ENCODE results near the gene KIF27.
A peak's percentile ranks its signal among the peaks of the same experiment; 100 is the strongest.
"Not testable (repeated sequence)": the region's sequence is repeated elsewhere in the genome, so short reads cannot be mapped to it uniquely, and the experiment has no call there.

DNA sequence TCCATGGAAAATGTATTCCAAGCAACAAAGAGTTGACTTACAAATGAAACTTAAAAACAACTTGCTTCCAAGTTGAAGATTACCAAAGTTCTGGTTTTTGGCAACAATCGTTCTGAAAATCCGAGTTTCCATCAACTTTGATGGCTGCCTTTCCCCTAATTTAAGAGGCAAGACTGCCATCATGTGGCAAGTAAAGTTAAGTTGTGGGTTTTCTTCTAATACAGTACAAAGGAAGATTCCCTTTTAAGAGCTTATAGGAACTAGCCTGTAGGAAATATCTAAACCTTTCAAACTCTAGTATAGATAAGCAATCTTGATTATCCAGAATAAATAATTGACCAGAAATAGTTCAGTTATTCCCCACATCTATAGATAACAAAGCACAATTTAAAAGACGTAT, 9.0 kb downstream of the KIF27 start:
- TF ChIP-seq GABPA (IDR thresholded peaks at IDR 0.05; ENCODE audit: low read depth); IKZF1 (conservative IDR thresholded peaks at IDR 0.05); SPI1 (IDR thresholded peaks at IDR 0.05; ENCODE audit: borderline replicate concordance, insufficient read depth, low read depth, low read length); RCOR1 (conservative IDR thresholded peaks at IDR 0.05; ENCODE audit: low read depth, low read length); EZH2 (IDR thresholded peaks at IDR 0.05; ENCODE audit: borderline replicate concordance, control insufficient read depth, low read depth, low read length); EGR1 (IDR thresholded peaks at IDR 0.05; ENCODE audit: borderline replicate concordance in 1 of 2, low read depth in 2 of 2, low read length in 2 of 2): not testable (repeated sequence)
- TF ChIP-seq, protein P1, sequence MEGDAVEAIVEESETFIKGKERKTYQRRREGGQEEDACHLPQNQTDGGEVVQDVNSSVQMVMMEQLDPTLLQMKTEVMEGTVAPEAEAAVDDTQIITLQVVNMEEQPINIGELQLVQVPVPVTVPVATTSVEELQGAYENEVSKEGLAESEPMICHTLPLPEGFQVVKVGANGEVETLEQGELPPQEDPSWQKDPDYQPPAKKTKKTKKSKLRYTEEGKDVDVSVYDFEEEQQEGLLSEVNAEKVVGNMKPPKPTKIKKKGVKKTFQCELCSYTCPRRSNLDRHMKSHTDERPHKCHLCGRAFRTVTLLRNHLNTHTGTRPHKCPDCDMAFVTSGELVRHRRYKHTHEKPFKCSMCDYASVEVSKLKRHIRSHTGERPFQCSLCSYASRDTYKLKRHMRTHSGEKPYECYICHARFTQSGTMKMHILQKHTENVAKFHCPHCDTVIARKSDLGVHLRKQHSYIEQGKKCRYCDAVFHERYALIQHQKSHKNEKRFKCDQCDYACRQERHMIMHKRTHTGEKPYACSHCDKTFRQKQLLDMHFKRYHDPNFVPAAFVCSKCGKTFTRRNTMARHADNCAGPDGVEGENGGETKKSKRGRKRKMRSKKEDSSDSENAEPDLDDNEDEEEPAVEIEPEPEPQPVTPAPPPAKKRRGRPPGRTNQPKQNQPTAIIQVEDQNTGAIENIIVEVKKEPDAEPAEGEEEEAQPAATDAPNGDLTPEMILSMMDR (IDR thresholded peaks at IDR 0.05 in 2 of 3, conservative IDR thresholded peaks at IDR 0.05 in 1 of 3; ENCODE audit: control insufficient read depth in 2 of 3, extremely low read depth in 1 of 3, insufficient read depth in 1 of 3, low read depth in 3 of 3, low read length in 3 of 3), result peak in 2 of 3 experiments; percentile 6 to 25; a peak in 1 of 6 replicates
- TF ChIP-seq, protein P2, sequence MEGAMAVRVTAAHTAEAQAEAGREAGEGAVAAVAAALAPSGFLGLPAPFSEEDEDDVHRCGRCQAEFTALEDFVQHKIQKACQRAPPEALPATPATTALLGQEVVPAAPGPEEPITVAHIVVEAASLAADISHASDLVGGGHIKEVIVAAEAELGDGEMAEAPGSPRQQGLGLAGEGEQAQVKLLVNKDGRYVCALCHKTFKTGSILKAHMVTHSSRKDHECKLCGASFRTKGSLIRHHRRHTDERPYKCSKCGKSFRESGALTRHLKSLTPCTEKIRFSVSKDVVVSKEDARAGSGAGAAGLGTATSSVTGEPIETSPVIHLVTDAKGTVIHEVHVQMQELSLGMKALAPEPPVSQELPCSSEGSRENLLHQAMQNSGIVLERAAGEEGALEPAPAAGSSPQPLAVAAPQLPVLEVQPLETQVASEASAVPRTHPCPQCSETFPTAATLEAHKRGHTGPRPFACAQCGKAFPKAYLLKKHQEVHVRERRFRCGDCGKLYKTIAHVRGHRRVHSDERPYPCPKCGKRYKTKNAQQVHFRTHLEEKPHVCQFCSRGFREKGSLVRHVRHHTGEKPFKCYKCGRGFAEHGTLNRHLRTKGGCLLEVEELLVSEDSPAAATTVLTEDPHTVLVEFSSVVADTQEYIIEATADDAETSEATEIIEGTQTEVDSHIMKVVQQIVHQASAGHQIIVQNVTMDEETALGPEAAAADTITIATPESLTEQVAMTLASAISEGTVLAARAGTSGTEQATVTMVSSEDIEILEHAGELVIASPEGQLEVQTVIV (IDR thresholded peaks at IDR 0.05; ENCODE audit: borderline replicate concordance, partially characterized antibody), result not testable (repeated sequence)
- peak; percentile 21; the same call in 1 of the 2 replicates for TF ChIP-seq SMC3 (IDR thresholded peaks at IDR 0.05; ENCODE audit: borderline replicate concordance, low read length)

Measured in GM12878 (cell line).